DMS79 (cell line): ENCODE measurements around the gene GRAP.

Experiments
- DNase-seq: peaks from one replicate; lab custom pipeline; 2025; lab: John Stamatoyannopoulos, UW

GRAP gene

DNA sequence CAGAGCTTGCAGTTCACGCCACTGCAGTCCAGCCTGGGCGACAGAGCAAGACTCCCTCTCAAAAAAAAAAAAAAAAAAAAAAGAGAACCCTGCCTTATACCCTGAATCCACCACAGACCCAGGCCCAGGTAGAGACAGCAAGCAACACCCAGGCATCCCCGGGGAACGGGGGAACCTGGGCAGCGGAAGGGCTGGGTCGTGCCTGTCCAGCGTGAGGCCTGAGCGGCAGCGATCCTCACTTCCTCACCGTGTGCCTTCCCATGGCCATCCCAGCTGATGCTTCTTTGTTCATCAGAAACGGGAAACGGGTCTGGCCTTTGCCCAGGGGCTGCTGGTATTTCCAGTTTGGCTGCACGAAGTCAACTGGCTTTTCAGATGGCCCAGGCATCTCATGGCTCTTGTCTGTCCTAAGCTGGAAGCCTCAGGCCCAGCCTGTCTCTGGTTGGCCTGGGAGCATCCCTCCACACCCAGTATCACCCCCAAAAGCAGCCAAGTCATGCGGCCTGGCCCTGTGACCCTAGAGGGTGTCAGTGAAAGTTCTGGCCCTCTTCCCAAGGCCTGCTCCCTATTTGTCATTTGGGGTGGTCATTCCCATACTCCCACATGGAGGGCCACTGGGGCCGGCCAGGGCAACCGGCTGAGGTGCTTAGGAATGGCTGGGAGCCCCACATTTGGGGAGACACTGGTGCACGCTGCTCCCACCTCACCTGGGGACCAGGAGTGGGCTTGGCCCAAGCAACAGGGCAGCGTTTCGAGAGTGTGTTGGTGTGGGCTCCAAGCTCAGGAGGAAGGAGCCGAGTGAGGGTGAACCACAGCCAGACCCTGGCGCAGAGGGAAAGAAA lies 62.3 kb downstream of the GRAP start:
- no peak for DNase-seq

DNA sequence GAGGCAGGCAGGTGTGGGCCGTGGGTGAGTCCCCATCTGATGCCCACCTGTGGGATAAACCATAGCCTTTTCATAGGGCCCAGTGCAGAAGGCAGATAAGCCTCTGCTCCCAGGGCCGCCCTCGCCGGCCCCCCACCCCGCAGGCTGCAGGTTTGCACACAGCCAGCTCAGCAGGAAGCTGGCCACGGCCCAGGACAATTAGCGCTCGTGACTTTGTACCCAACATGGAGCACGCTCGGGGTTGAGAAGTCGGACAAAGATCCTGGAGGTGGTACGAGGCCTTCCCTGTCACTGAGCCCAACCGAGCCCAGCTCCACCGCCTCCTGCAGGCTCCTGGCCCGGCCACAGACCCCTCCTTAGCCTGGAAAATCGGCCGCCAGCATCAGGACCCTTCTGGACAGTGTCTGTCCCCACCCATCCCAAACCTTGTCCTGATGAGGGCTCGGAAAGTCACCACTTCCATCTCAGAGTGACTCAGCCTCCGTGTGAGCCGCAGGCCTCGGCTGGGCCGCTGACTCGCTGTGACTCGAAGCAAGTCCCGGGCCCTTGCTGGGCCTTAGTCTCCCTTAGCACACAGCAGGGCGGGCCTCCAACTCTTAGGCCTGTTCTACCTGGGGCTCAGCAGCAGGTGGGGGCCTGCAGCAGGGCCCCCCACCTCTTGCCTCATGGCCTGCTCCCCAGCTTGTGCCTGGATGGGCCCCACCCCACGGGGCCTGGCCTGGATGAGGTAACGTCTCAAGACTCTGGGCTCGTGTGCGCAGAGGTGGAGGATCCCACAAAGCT lies 64.9 kb downstream of the GRAP start:
- no peak for DNase-seq

DNA sequence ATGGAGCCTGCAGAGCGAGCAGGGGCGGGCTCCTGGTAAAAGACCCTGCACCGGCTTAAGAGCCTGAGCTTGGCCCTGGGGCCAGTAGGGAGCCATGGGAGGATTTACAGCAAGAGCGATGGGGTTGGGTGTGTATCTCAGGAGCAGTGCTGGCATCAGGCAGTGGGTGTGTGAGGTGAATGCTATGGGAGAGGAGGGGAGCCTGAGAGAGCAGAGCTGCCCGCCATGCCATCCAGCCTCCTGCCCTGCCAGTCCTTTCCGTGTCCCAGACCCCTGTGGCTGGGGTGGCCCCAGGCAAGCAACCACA lies 65.5 kb downstream of the GRAP start:
- DNase-seq = no peak

DNA sequence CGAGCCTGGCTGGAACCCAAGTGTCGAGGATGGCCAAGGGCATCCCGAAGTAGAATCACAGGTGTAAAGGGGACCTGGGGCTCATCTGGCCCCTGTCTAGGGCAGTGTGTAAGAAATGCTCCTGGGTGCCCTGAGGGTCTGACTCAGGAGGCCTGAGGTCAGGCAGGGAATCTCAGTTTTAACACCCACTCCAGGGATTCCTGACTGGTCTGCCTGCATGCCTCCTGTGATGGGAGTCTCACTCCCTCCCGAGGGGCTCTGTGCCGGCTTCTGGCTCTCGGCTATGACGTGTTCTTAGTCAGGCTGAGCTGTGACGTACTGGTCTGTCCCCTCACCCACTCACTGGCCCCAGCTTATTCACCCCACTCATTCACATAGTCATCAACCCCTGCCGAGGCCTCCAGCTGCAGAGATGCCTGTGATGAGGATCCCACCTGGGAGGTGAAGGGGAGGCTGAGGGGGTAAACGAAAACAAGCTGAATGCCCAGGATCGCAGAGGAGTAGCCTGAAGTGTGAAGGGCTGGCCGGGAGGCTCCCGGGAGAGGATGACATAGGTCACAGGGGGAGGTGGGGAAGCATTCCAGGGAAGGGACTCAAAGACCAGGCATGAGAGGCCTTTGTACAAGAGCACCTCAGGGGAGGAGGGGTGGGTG lies 65.9 kb downstream of the GRAP start:
- DNase-seq = no peak

DNA sequence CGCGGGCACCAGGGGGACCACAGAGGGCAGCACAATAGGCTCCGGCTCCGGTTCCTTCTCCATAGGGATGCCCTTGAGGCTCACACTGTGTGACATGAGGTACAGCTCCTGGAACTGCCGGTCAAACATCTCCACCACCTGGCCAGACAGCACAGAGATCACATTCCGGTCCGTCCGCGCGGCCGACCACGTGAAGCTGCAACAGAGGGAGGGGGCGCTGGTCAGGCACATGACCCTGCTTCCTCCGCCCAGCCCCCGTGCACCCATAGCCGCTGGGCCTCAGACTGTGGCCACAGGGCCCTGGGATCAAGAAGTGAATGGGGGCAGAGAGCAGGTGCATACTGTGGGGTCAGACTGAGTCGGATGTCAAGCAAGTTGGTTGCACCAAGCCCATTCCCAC lies 68.1 kb downstream of the GRAP start:
- DNase-seq = no peak

DNA sequence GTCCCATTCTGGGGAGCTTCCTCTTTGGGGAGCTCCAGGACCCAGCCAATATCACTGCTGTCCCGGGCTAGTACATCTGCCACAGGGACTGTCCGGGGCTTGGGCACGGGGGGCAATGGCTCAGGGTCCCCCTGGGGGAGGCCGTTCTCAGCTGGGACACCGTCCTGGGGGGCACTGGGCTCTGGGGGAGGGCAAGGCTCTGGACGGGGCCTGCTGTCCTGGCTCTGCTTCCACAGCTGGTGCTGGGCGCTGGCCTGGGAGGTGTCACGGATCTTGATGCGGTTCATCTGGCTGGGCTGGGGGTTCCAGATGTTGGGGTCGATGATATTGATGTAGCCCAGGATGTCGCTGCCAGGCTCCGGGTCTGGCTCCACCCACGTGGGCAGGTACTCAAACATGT lies 68.7 kb downstream of the GRAP start:
- no peak for DNase-seq

DNA sequence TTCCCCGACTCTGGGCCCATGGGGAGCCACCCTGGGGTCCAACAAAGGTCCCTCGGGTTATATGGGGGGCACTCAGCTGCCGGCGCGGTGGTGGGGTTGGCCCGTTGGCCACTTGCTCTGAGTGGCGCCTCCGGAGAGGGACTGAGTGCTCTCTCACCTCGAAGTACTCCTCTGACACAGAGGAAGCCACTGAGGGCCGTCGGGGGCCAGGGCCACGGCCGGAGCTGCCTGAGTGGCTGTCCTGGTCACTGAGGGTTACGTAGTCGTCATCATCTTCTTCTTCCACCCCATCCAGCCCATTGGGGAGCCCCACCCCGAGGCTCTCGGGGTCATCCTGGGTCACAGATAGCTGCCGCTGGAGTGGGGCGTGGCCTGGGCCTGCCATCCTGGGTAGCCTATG lies 69.1 kb downstream of the GRAP start:
- no peak for DNase-seq

DNA sequence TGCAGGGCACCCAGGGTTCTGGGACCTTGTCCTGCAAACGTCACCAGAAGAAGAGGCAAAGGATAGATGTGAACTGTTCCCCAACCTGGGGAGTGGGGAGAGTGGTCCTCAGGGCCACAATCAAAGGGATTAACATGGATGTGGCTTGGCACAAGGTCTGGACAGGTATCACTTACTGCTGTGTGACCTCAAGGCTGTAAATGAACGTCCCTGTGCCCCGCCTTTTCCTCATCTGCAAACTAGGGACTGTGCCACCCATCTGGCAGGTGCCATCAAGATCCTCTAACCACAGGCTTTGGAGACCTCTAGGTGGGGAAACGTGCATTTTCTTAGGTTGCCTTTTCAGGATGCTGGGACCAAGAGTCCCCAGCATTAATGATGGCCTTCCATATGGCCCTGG lies 69.7 kb downstream of the GRAP start:
- DNase-seq = no peak

DNA sequence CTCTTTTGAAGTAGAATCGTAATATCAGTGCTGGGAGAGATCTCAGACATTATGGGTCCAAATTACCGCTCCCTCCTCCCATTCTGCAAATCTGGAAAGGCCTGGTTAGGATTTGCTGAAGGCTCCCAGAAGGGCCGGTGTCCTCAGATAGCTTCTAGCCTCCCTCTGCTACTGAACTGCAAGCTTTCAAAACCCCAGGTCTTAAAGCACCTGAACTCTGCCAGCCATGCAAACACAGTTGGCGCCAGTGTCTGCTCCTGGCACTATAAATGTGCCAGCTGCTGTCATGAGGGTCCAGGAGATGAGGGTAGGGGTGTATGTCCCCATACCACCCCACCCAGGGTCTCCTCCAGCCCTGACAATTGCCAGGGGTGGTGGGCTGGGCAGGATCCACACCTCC lies 70.6 kb downstream of the GRAP start:
- no peak for DNase-seq

DNA sequence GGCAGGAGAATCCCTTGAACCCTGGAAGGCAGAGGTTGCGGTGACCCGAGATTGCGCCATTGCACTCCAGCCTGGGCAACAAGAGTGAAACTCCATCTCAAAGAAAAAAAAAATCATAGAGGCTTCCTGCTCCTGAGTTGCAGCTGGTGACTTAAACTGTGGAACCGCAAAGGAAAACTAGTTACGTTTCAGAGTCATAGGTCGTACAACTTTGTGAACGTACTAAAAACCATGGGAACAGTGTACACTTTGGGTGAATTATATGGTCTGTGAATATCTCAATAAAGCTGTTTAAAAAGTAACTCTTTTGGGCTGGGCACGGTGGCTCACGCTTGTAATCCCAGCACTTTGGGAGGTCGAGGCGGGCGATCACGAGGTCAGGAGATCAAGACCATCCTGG lies 71.2 kb downstream of the GRAP start:
- DNase-seq = no peak

DNA sequence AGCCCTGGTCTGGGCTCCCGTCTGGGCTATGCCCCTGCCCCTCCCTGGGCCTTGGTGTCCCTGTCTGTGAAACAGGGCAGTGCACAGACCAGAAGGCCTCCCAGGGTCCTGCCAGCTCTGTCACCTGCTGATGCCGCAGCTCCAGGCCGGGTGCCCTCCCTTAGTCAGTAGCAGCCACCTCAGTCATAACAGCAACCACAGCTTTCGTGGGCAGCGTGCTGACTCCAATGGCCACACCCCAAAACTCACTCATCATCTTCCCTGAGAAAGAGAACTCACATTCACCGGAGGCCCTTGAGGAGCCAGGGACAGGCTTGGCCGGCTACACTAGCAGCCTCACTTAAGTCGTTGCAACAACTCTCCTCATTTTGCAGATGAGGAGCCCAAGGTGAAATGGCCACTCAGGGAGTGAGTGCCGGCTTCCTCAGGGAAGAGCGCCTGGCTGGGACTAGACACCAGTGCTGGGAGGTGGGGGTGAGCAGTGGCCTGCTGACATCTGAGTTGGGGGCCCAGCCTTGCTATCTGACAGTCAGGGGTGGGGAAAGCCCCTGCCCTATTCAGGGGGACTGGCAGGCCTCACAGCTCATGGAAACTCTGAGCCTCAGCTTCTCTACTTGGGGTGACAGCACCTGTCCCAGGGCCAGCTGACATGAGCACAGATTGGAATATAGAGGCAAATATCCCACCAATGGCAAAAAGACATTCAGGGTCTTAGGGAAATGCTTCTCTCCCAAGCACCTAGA lies 72.2 kb downstream of the GRAP start:
- DNase-seq = no peak

DNA sequence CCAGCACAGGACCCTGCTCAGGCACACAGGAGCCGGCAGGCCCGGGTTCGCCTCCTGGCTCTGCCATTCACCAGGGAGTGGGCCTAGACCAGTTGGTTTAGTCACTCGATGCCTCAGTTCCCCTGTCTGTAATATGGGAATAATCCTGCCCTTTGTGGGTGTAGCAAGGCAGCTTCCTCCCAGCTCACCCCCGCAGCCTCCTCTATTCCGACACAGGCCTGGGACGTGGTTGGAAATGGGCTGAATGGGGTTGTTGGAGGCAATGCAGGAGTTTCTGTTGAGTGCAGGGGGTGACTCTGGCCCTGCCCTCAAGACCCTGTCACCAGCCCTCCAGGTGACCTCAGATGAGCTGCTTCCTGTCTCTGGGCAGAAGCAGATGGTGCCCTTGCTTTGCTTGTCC lies 75.0 kb downstream of the GRAP start:
- DNase-seq = no peak
